ENCODE results near the gene WFIKKN2. TPM values are rescaled to one million over a fixed set of nuclear protein-coding genes. Genes with fewer than 3 reads are reported as not detected.

The WFIKKN2 gene
- total and polyA plus RNA-seq, 2 experiments from 2014 or later: not detected

DNA sequence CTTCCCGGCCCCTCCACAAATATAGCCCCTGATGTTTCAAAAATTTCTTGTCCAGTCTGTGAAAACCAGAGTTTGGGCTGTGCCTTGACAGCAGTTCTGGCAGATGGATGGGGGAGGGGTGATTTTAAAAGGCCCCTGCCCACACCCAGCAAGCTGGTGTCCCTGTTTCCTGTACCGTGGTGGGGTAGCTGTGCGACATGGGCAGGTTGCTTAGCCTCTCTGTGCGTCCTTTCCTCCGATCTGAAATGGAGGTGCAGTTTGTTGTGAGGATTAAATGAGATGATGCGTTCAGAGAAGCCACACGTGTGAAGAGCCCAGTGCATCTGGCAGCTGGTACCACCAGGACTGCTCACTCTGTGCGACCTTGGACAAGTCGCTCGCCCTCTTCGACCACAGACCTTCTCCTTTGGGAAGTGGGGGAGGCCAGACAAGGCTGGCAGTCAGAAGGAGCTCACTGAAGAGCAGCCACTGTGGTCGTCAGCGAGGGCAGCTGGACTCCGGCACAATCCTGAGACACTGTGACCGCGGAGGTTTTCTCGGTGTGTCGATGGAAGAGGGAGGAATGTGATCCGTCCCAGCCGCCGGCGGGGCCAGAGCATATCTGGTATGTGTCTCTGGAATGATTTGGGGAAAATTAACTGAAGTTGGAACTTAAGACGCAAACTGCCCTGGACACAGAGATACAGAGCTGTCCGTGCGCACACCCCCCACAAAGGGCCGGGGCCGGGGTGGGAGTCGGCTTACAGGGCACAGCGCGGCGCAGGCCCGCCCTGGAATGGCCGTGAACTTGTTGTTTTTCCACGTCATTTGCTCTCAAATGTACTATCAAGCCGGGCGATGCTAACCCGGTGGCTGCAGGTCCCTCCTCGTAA, 721 bp upstream of the WFIKKN2 start (continued):
- TF ChIP-seq, protein P1, sequence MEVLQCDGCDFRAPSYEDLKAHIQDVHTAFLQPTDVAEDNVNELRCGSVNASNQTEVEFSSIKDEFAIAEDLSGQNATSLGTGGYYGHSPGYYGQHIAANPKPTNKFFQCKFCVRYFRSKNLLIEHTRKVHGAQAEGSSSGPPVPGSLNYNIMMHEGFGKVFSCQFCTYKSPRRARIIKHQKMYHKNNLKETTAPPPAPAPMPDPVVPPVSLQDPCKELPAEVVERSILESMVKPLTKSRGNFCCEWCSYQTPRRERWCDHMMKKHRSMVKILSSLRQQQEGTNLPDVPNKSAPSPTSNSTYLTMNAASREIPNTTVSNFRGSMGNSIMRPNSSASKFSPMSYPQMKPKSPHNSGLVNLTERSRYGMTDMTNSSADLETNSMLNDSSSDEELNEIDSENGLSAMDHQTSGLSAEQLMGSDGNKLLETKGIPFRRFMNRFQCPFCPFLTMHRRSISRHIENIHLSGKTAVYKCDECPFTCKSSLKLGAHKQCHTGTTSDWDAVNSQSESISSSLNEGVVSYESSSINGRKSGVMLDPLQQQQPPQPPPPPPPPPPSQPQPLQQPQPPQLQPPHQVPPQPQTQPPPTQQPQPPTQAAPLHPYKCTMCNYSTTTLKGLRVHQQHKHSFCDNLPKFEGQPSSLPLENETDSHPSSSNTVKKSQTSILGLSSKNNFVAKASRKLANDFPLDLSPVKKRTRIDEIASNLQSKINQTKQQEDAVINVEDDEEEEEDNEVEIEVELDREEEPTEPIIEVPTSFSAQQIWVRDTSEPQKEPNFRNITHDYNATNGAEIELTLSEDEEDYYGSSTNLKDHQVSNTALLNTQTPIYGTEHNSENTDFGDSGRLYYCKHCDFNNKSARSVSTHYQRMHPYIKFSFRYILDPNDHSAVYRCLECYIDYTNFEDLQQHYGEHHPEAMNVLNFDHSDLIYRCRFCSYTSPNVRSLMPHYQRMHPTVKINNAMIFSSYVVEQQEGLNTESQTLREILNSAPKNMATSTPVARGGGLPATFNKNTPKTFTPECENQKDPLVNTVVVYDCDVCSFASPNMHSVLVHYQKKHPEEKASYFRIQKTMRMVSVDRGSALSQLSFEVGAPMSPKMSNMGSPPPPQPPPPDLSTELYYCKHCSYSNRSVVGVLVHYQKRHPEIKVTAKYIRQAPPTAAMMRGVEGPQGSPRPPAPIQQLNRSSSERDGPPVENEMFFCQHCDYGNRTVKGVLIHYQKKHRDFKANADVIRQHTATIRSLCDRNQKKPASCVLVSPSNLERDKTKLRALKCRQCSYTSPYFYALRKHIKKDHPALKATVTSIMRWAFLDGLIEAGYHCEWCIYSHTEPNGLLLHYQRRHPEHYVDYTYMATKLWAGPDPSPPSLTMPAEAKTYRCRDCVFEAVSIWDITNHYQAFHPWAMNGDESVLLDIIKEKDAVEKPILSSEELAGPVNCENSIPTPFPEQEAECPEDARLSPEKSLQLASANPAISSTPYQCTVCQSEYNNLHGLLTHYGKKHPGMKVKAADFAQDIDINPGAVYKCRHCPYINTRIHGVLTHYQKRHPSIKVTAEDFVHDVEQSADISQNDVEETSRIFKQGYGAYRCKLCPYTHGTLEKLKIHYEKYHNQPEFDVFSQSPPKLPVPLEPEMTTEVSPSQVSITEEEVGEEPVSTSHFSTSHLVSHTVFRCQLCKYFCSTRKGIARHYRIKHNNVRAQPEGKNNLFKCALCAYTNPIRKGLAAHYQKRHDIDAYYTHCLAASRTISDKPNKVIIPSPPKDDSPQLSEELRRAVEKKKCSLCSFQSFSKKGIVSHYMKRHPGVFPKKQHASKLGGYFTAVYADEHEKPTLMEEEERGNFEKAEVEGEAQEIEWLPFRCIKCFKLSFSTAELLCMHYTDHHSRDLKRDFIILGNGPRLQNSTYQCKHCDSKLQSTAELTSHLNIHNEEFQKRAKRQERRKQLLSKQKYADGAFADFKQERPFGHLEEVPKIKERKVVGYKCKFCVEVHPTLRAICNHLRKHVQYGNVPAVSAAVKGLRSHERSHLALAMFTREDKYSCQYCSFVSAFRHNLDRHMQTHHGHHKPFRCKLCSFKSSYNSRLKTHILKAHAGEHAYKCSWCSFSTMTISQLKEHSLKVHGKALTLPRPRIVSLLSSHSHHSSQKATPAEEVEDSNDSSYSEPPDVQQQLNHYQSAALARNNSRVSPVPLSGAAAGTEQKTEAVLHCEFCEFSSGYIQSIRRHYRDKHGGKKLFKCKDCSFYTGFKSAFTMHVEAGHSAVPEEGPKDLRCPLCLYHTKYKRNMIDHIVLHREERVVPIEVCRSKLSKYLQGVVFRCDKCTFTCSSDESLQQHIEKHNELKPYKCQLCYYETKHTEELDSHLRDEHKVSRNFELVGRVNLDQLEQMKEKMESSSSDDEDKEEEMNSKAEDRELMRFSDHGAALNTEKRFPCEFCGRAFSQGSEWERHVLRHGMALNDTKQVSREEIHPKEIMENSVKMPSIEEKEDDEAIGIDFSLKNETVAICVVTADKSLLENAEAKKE (CRISPR knock-in tag; IDR thresholded peaks at IDR 0.05): no peak
- TF ChIP-seq STAT1 (IDR thresholded peaks at IDR 0.05; ENCODE audit: unreplicated experiment) (no peak), NANOG (IDR thresholded peaks at IDR 0.05; ENCODE audit: borderline replicate concordance) (no peak), ZNF114 (CRISPR knock-in tag; IDR thresholded peaks at IDR 0.05) (no peak)

DNA sequence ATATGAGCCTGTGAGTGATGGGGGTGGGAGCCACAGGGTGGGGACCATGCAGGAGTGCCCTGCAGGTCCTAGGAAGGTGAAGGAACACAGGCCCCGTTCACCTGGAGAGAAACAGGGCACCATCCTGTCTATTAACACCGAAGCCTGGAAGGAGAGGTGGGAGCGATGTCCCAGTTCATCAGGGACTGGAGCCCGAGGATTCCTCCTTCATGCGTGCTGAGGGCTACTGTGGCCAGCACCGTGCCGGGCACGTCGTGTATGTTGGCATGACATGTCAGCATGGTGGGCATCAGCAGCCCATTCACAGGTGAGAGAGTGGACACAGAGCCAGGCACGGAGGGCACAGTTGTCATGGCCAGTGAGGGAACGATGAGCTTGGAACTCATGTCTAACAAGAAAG, 1.4 kb downstream of the WFIKKN2 start:
- Mint-ChIP-seq H3K4me3 (no peak overlapping the region), H3K9me3 (no peaks in the 10 kb centered on the region), H3K27me3 (ENCODE audit: insufficient read depth, low read depth, poor library complexity) (peaks cover 10% of the 10 kb centered on the region), H3K36me3 (ENCODE audit: low read depth) (no peaks in the 10 kb centered on the region), H3K4me1 (peaks cover 36% of the 10 kb centered on the region), H3K27ac (no peak overlapping the region)
- H3K36me3 ChIP-seq (ENCODE audit: insufficient read depth): no peaks in the 10 kb centered on the region; the same call in 1 of the 2 replicates
- no peaks in the 10 kb centered on the region for H3K79me2 ChIP-seq (replicated peaks; ENCODE audit: insufficient read depth)
- DNase-seq (ENCODE audit: low spot score): no peak
- no peaks in the 10 kb centered on the region for H3F3A ChIP-seq (replicated peaks; ENCODE audit: low read depth)
- no peaks in the 10 kb centered on the region for H3K27me3 ChIP-seq (ENCODE audit: insufficient read depth)
- no peak overlapping the region for H2AFZ ChIP-seq
- H3K27ac ChIP-seq (ENCODE audit: low read depth): no peak overlapping the region
- no peak for ATAC-seq
- peaks cover 11% of the 10 kb centered on the region for H3K4me1 ChIP-seq (ENCODE audit: insufficient read depth)
- no peaks in the 10 kb centered on the region for H4K20me1 ChIP-seq (replicated peaks; ENCODE audit: insufficient read depth)
- no peak overlapping the region for H3K4me3 ChIP-seq
- no peaks in the 10 kb centered on the region for H3K9me2 ChIP-seq (ENCODE audit: insufficient read depth)
- H3K4me2 ChIP-seq: no peak overlapping the region
- no peak for TF ChIP-seq ZNF114 (CRISPR knock-in tag; IDR thresholded peaks at IDR 0.05)
- no peak for TF ChIP-seq EZH2 (IDR thresholded peaks at IDR 0.05; ENCODE audit: low read depth, unreplicated experiment)
- no peak for TF ChIP-seq POLR2AphosphoS5 (IDR thresholded peaks at IDR 0.05; ENCODE audit: low read depth)
- no peak for TF ChIP-seq EZH2phosphoT487 (IDR thresholded peaks at IDR 0.05; ENCODE audit: unreplicated experiment)
- TF ChIP-seq NANOG (IDR thresholded peaks at IDR 0.05; ENCODE audit: borderline replicate concordance): no peak
- TF ChIP-seq, protein P2, sequence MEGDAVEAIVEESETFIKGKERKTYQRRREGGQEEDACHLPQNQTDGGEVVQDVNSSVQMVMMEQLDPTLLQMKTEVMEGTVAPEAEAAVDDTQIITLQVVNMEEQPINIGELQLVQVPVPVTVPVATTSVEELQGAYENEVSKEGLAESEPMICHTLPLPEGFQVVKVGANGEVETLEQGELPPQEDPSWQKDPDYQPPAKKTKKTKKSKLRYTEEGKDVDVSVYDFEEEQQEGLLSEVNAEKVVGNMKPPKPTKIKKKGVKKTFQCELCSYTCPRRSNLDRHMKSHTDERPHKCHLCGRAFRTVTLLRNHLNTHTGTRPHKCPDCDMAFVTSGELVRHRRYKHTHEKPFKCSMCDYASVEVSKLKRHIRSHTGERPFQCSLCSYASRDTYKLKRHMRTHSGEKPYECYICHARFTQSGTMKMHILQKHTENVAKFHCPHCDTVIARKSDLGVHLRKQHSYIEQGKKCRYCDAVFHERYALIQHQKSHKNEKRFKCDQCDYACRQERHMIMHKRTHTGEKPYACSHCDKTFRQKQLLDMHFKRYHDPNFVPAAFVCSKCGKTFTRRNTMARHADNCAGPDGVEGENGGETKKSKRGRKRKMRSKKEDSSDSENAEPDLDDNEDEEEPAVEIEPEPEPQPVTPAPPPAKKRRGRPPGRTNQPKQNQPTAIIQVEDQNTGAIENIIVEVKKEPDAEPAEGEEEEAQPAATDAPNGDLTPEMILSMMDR (conservative IDR thresholded peaks at IDR 0.05; ENCODE audit: low read depth in 2 of 2): no peak
- no peak for TF ChIP-seq ZNF331 (CRISPR knock-in tag; IDR thresholded peaks at IDR 0.05; ENCODE audit: low read depth)
- TF ChIP-seq CREB1 (CRISPR knock-in tag; IDR thresholded peaks at IDR 0.05; ENCODE audit: low read depth): no peak

All from GM23338 (cell line).